ENCODE measurements around the gene EGFR.

The EGFR gene

GRCh38 chr7:55017841-55018240 is 976 bp upstream of the EGFR start:
- DNase-seq, result no peak
- no peaks in the 10 kb centered on the region for H3K9me3 ChIP-seq (replicated peaks; ENCODE audit: insufficient read depth, low read length)
- H3K9ac ChIP-seq (ENCODE audit: low read length), result no peak overlapping the region
- no peaks in the 10 kb centered on the region for H3K27me3 ChIP-seq (replicated peaks; ENCODE audit: insufficient read depth, low read length)
- no peak overlapping the region for H3K4me3 ChIP-seq (ENCODE audit: low read length)
- H2AFZ ChIP-seq (ENCODE audit: low read length), result no peak overlapping the region
- no peaks in the 10 kb centered on the region for H3F3A ChIP-seq (ENCODE audit: insufficient read depth, low read length)
- no peaks in the 10 kb centered on the region for H3K79me2 ChIP-seq (ENCODE audit: low read length)
- H3K36me3 ChIP-seq (replicated peaks; ENCODE audit: insufficient read depth, low read length), result no peaks in the 10 kb centered on the region
- H3K9me2 ChIP-seq (replicated peaks; ENCODE audit: insufficient read depth, low read length), result no peaks in the 10 kb centered on the region
- H3K4me2 ChIP-seq (ENCODE audit: low read depth, low read length), result no peak overlapping the region
- TF ChIP-seq, protein P1, sequence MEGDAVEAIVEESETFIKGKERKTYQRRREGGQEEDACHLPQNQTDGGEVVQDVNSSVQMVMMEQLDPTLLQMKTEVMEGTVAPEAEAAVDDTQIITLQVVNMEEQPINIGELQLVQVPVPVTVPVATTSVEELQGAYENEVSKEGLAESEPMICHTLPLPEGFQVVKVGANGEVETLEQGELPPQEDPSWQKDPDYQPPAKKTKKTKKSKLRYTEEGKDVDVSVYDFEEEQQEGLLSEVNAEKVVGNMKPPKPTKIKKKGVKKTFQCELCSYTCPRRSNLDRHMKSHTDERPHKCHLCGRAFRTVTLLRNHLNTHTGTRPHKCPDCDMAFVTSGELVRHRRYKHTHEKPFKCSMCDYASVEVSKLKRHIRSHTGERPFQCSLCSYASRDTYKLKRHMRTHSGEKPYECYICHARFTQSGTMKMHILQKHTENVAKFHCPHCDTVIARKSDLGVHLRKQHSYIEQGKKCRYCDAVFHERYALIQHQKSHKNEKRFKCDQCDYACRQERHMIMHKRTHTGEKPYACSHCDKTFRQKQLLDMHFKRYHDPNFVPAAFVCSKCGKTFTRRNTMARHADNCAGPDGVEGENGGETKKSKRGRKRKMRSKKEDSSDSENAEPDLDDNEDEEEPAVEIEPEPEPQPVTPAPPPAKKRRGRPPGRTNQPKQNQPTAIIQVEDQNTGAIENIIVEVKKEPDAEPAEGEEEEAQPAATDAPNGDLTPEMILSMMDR (IDR thresholded peaks at IDR 0.05; ENCODE audit: low read length), result no peak
- TF ChIP-seq EZH2 (optimal IDR thresholded peaks at IDR 0.05; ENCODE audit: low read depth, low read length) (no peak), EZH2phosphoT487 (IDR thresholded peaks at IDR 0.05; ENCODE audit: low read length) (no peak)
- no peaks in the 10 kb centered on the region for H3K4me1 ChIP-seq (ENCODE audit: low read length)
- no peaks in the 10 kb centered on the region for H4K20me1 ChIP-seq (ENCODE audit: insufficient read depth, low read length)
- no peak overlapping the region for H3K27ac ChIP-seq (ENCODE audit: low read length)

DNA sequence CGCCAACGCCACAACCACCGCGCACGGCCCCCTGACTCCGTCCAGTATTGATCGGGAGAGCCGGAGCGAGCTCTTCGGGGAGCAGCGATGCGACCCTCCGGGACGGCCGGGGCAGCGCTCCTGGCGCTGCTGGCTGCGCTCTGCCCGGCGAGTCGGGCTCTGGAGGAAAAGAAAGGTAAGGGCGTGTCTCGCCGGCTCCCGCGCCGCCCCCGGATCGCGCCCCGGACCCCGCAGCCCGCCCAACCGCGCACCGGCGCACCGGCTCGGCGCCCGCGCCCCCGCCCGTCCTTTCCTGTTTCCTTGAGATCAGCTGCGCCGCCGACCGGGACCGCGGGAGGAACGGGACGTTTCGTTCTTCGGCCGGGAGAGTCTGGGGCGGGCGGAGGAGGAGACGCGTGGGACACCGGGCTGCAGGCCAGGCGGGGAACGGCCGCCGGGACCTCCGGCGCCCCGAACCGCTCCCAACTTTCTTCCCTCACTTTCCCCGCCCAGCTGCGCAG is 424 bp downstream of the EGFR start:
- TF ChIP-seq, protein P1 (IDR thresholded peaks at IDR 0.05; ENCODE audit: low read length), result no peak
- TF ChIP-seq EZH2phosphoT487 (IDR thresholded peaks at IDR 0.05; ENCODE audit: low read length) (no peak), EZH2 (optimal IDR thresholded peaks at IDR 0.05; ENCODE audit: low read depth, low read length) (no peak)
- no peaks in the 10 kb centered on the region for H3K9me3 ChIP-seq (replicated peaks; ENCODE audit: insufficient read depth, low read length)
- no peaks in the 10 kb centered on the region for H3K4me1 ChIP-seq (ENCODE audit: low read length)
- H3K36me3 ChIP-seq (replicated peaks; ENCODE audit: insufficient read depth, low read length), result no peaks in the 10 kb centered on the region
- no peak overlapping the region for H3K9ac ChIP-seq (ENCODE audit: low read length)
- DNase-seq, result no peak
- no peak overlapping the region for H2AFZ ChIP-seq (ENCODE audit: low read length)
- no peak overlapping the region for H3K27ac ChIP-seq (ENCODE audit: low read length)
- peak overlapping the region; percentile 49; the same call in 1 of the 2 replicates for H3K4me2 ChIP-seq (ENCODE audit: low read depth, low read length)
- no peaks in the 10 kb centered on the region for H3K79me2 ChIP-seq (ENCODE audit: low read length)
- H3K4me3 ChIP-seq (ENCODE audit: low read length), result peak overlapping the region; percentile 48; the same call in 1 of the 2 replicates
- no peaks in the 10 kb centered on the region for H3K27me3 ChIP-seq (replicated peaks; ENCODE audit: insufficient read depth, low read length)
- H3K9me2 ChIP-seq (replicated peaks; ENCODE audit: insufficient read depth, low read length), result no peaks in the 10 kb centered on the region
- no peaks in the 10 kb centered on the region for H4K20me1 ChIP-seq (ENCODE audit: insufficient read depth, low read length)
- no peaks in the 10 kb centered on the region for H3F3A ChIP-seq (ENCODE audit: insufficient read depth, low read length)

DNA sequence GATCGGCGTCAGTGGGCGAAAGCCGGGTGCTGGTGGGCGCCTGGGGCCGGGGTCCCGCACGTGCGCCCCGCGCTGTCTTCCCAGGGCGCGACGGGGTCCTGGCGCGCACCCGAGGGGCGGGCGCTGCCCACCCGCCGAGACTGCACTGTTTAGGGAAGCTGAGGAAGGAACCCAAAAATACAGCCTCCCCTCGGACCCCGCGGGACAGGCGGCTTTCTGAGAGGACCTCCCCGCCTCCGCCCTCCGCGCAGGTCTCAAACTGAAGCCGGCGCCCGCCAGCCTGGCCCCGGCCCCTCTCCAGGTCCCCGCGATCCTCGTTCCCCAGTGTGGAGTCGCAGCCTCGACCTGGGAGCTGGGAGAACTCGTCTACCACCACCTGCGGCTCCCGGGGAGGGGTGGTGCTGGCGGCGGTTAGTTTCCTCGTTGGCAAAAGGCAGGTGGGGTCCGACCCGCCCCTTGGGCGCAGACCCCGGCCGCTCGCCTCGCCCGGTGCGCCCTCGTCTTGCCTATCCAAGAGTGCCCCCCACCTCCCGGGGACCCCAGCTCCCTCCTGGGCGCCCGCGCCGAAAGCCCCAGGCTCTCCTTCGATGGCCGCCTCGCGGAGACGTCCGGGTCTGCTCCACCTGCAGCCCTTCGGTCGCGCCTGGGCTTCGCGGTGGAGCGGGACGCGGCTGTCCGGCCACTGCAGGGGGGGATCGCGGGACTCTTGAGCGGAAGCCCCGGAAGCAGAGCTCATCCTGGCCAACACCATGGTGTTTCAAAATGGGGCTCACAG is 1.1 kb downstream of the EGFR start:
- Histone ChIP-seq H4K20me1 (ENCODE audit: insufficient read depth, low read length) (no peaks in the 10 kb centered on the region), H3K4me3 (ENCODE audit: low read length) (no peak overlapping the region; the same call in 1 of the 2 replicates), H3K4me2 (ENCODE audit: low read depth, low read length) (peak overlapping the region; percentile 49; the same call in 1 of the 2 replicates), H3K9me3 (replicated peaks; ENCODE audit: insufficient read depth, low read length) (no peaks in the 10 kb centered on the region), H3K27me3 (replicated peaks; ENCODE audit: insufficient read depth, low read length) (no peaks in the 10 kb centered on the region), H3K9me2 (replicated peaks; ENCODE audit: insufficient read depth, low read length) (no peaks in the 10 kb centered on the region), H3K27ac (ENCODE audit: low read length) (no peak overlapping the region), H2AFZ (ENCODE audit: low read length) (no peak overlapping the region), H3K36me3 (replicated peaks; ENCODE audit: insufficient read depth, low read length) (no peaks in the 10 kb centered on the region), H3K9ac (ENCODE audit: low read length) (no peak overlapping the region), H3K79me2 (ENCODE audit: low read length) (no peaks in the 10 kb centered on the region), H3K4me1 (ENCODE audit: low read length) (no peaks in the 10 kb centered on the region), H3F3A (ENCODE audit: insufficient read depth, low read length) (no peaks in the 10 kb centered on the region)
- TF ChIP-seq EZH2phosphoT487 (IDR thresholded peaks at IDR 0.05; ENCODE audit: low read length) (no peak), EZH2 (optimal IDR thresholded peaks at IDR 0.05; ENCODE audit: low read depth, low read length) (no peak)
- TF ChIP-seq, protein P1 (IDR thresholded peaks at IDR 0.05; ENCODE audit: low read length), result no peak
- no peak for DNase-seq
